Measurements from ENCODE around the gene ASB14.
"Not testable (repeated sequence)": the region's sequence is repeated elsewhere in the genome, so short reads cannot be mapped to it uniquely, and the experiment has no call there.

The ASB14 gene

DNA sequence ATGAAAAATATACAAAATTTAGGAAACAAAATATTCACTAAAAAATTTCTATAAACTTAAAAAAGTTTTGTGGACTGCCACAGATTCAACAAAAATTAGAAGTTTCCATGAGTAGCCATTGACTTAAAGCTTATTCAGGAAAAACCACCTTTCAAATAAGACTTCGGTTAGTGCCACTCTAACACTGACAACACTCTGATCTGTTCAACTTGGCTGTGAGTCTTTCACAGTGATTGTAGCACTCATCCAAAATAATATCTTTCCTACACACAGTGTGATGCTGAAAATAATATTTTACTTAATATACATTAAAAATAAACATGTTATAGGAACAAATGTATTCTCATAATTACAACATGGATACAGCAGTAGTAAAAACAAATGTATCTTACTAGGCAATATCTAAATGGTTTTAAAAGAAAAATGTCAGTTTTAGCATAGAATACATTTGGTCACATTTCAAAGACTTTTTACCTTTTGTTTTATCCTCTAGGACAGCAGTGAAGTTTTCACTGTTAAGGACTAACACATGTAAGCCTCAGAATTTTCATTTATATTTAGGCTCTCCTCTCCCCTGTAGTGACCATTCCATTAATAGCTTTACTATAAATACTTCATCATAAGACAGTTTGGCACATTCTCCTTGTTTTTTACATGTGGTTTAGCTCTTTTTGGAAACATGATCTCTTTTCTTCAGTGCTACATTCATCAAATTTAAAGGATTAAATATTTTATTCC is at the start of gene ASB14:
Gene ASB14 (minus strand): TSS at position 527 of the 738 bp plus-strand sequence. CDS start 652 bp downstream, outside the sequence.
- Histone ChIP-seq H2AFZ (ENCODE audit: low read length) (no peak within 1 kb of the TSS), H3K4me3 (ENCODE audit: low read depth, low read length, poor library complexity, severe bottlenecking) (no peak within 1 kb of the TSS), H3K27ac (ENCODE audit: low read depth, low read length, poor library complexity, severe bottlenecking) (no peak within 1 kb of the TSS), H3K4me1 (ENCODE audit: insufficient read depth, low read length, severe bottlenecking) (no peaks in the 10 kb centered on the region), H3K9me3 (ENCODE audit: low read length) (no peaks in the 10 kb centered on the region), H3K79me2 (ENCODE audit: insufficient read depth, low read length) (no peaks in the 10 kb centered on the region), H3K36me3 (ENCODE audit: insufficient read depth, low read length) (no peaks in the 10 kb centered on the region), H4K20me1 (ENCODE audit: insufficient read depth, low read length) (no peaks in the 10 kb centered on the region), H3K27me3 (ENCODE audit: insufficient read depth, low read length) (no peaks in the 10 kb centered on the region), H3K9ac (ENCODE audit: low read length) (no peak within 1 kb of the TSS), H3F3A (ENCODE audit: insufficient read depth, low read length) (no peaks in the 10 kb centered on the region), H3K9me2 (ENCODE audit: low read depth, low read length) (no peaks in the 10 kb centered on the region), H3K4me2 (ENCODE audit: low read length) (no peak within 1 kb of the TSS)
- TF ChIP-seq, protein P1, sequence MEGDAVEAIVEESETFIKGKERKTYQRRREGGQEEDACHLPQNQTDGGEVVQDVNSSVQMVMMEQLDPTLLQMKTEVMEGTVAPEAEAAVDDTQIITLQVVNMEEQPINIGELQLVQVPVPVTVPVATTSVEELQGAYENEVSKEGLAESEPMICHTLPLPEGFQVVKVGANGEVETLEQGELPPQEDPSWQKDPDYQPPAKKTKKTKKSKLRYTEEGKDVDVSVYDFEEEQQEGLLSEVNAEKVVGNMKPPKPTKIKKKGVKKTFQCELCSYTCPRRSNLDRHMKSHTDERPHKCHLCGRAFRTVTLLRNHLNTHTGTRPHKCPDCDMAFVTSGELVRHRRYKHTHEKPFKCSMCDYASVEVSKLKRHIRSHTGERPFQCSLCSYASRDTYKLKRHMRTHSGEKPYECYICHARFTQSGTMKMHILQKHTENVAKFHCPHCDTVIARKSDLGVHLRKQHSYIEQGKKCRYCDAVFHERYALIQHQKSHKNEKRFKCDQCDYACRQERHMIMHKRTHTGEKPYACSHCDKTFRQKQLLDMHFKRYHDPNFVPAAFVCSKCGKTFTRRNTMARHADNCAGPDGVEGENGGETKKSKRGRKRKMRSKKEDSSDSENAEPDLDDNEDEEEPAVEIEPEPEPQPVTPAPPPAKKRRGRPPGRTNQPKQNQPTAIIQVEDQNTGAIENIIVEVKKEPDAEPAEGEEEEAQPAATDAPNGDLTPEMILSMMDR (IDR thresholded peaks at IDR 0.05; ENCODE audit: low read length): no peak
- TF ChIP-seq EZH2 (IDR thresholded peaks at IDR 0.05; ENCODE audit: borderline replicate concordance, low read length): no peak

DNA sequence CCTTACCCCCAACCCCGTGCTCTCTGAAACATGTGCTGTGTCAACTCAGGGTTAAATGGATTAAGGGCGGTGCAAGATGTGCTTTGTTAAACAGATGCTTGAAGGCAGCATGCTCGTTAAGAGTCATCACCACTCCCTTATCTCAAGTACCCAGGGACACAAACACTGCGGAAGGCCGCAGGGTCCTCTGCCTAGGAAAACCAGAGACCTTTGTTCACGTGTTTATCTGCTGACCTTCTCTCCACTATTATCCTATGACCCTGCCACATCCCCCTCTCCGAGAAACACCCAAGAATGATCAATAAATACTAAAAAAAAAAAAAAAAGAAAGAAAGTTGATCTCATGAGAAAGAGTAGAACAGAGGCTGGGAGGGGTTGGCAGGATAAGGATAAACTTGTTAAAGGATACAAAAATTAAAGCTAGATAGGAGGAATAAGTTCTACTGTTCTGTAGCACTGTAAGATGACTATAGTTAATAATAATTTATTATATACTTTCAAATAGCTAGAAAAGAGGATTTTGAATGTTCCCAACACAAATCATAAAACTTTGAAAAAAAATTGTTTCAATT is 46.7 kb upstream of the ASB14 start:
- H3K4me2 ChIP-seq (ENCODE audit: low read length); H3K9ac ChIP-seq (ENCODE audit: low read length); H3F3A ChIP-seq (ENCODE audit: insufficient read depth, low read length): not testable (repeated sequence)

DNA sequence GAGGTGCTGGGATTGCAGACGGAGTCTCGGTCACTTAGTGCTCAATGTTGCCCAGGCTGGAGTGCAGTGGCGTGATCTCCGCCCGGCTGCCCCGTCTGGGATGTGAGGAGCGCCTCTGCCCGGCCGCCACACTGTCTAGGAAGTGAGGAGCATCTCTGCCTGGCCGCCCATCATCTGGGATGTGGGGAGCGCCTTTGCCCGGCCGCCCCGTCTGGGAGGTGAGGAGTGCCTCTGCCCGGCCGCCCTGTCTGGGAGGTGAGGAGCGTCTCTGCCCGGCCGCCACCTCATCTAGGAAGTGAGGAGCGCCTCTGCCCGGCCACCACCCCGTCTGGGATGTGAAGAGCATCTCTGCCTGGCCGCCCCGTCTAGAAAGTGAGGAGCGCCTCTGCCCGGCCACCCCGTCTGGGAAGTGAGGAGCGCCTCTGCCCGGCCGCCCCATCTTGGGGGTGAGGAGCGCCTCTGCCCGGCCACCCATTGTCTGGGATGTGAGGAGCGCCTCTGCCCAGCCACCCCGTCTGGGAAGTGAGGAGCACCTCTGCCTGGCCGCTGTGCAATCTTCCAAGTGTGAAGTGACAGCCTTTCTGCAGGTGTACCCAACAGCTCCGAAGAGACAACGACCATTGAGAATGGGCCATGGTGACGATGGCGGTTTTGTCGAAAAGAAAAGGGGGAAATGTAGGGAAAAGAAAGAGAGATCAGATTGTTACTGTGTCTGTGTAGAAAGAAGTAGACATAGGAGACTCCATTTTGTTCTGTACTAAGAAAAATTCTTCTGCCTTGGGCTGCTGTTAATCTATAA is 46.0 kb upstream of the ASB14 start:
- H3K9me3 ChIP-seq (ENCODE audit: low read length); H3K9ac ChIP-seq (ENCODE audit: low read length); H3K36me3 ChIP-seq (ENCODE audit: insufficient read depth, low read length); H3K4me1 ChIP-seq (ENCODE audit: insufficient read depth, low read length, severe bottlenecking); H3K79me2 ChIP-seq (ENCODE audit: insufficient read depth, low read length); H3K27me3 ChIP-seq (ENCODE audit: insufficient read depth, low read length); H4K20me1 ChIP-seq (ENCODE audit: insufficient read depth, low read length); H3K4me2 ChIP-seq (ENCODE audit: low read length); H2AFZ ChIP-seq (ENCODE audit: low read length); H3F3A ChIP-seq (ENCODE audit: insufficient read depth, low read length); H3K27ac ChIP-seq (ENCODE audit: low read depth, low read length, poor library complexity, severe bottlenecking); H3K4me3 ChIP-seq (ENCODE audit: low read depth, low read length, poor library complexity, severe bottlenecking); H3K9me2 ChIP-seq (ENCODE audit: low read depth, low read length): not testable (repeated sequence)

More for the DNA sequence above, 46.7 kb upstream of the ASB14 start:
- H3K9me3 ChIP-seq (ENCODE audit: low read length); H3K4me3 ChIP-seq (ENCODE audit: low read depth, low read length, poor library complexity, severe bottlenecking); H4K20me1 ChIP-seq (ENCODE audit: insufficient read depth, low read length); H3K27ac ChIP-seq (ENCODE audit: low read depth, low read length, poor library complexity, severe bottlenecking); H3K79me2 ChIP-seq (ENCODE audit: insufficient read depth, low read length); H3K27me3 ChIP-seq (ENCODE audit: insufficient read depth, low read length); H3K9me2 ChIP-seq (ENCODE audit: low read depth, low read length); H3K36me3 ChIP-seq (ENCODE audit: insufficient read depth, low read length); H2AFZ ChIP-seq (ENCODE audit: low read length); H3K4me1 ChIP-seq (ENCODE audit: insufficient read depth, low read length, severe bottlenecking): not testable (repeated sequence)

DNA sequence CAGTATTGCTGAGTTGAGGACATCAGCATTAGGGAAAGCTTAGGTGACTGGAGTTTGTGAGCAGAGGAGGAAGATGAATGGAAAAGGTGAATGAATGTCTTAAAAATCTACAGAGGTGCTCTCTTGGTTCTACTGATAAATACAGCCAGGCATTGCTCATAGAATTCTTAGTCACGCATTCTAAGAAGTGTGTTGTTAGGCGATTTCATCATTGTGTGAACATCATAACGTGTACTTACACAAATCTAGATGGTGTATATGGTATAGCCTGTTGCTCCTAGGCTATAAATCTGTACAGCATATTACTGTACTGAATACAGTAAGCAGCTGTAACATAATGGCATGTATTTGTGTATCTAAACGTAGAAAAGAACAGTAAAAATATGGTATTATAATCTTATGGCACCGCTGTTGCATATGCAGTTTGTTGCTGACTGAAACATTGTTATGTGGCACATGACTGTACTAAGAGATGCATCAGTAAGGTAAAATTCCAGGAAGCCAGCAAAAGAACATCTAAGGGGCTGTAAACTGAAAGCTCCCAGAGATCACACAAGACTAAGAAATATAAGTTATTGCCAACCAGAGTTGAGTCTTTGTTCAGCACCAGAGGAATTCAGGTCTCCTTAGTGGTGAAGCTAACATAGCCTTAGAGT is 42.9 kb upstream of the ASB14 start:
- Histone ChIP-seq H3K4me2 (ENCODE audit: low read length) (no peak overlapping the region), H4K20me1 (ENCODE audit: insufficient read depth, low read length) (no peaks in the 10 kb centered on the region), H3K4me3 (ENCODE audit: low read depth, low read length, poor library complexity, severe bottlenecking) (no peak overlapping the region), H3K27me3 (ENCODE audit: insufficient read depth, low read length) (no peaks in the 10 kb centered on the region), H3K4me1 (ENCODE audit: insufficient read depth, low read length, severe bottlenecking) (no peaks in the 10 kb centered on the region), H3F3A (ENCODE audit: insufficient read depth, low read length) (no peaks in the 10 kb centered on the region), H3K9ac (ENCODE audit: low read length) (no peak overlapping the region), H3K79me2 (ENCODE audit: insufficient read depth, low read length) (no peaks in the 10 kb centered on the region), H2AFZ (ENCODE audit: low read length) (no peak overlapping the region), H3K9me3 (ENCODE audit: low read length) (no peaks in the 10 kb centered on the region), H3K9me2 (ENCODE audit: low read depth, low read length) (no peaks in the 10 kb centered on the region; the same call in 1 of the 2 replicates), H3K36me3 (ENCODE audit: insufficient read depth, low read length) (no peaks in the 10 kb centered on the region), H3K27ac (ENCODE audit: low read depth, low read length, poor library complexity, severe bottlenecking) (no peak overlapping the region)
- TF ChIP-seq, protein P1 (IDR thresholded peaks at IDR 0.05; ENCODE audit: low read length): no peak
- no peak for TF ChIP-seq EZH2 (IDR thresholded peaks at IDR 0.05; ENCODE audit: borderline replicate concordance, low read length)
